ENCODE results near the gene ADGRA3. TPM values are rescaled to one million over a fixed set of nuclear protein-coding genes. Genes with fewer than 3 reads are reported as not detected.

The ADGRA3 gene
- total and polyA plus RNA-seq, 8 donors = 4.7 to 87.5 (median 27.8) TPM

- intact Hi-C loops (cut with DNase I; ENCODE audit: low total_unique reads) = no loop called here
- H3K9me3 ChIP-seq = no peaks in the 10 kb centered on the region
- TF ChIP-seq POLR2AphosphoS5 (IDR thresholded peaks at IDR 0.05) = no peak
- TF ChIP-seq EP300 (IDR thresholded peaks at IDR 0.05) = no peak
- no peak for TF ChIP-seq POLR2A (IDR thresholded peaks at IDR 0.05)
- no peak for TF ChIP-seq CTCF (IDR thresholded peaks at IDR 0.05)
- no peaks in the 10 kb centered on the region for H3K27me3 ChIP-seq
- H3K27ac ChIP-seq = no peak overlapping the region
- H3K36me3 ChIP-seq = no peaks in the 10 kb centered on the region
- DNase-seq = no peak
- no peaks in the 10 kb centered on the region for H3K4me1 ChIP-seq
- 89 to 97% (median 95%) methylated on average over 5 of the region's 5 CpGs for WGBS, 5 donors
- no peak overlapping the region for H3K4me3 ChIP-seq
These were observed 49.9 kb downstream of the ADGRA3 start for GRCh38 chr4:22465996-22466395.

- intact Hi-C loops (cut with DNase I; ENCODE audit: low total_unique reads) = no loop called here
- Histone ChIP-seq H3K9me3 (no peaks in the 10 kb centered on the region), H3K4me3 (no peak overlapping the region), H3K4me1 (no peaks in the 10 kb centered on the region), H3K36me3 (peaks cover 0 to 4% (median 0%) of the 10 kb centered on the region in 4 donors), H3K27me3 (no peaks in the 10 kb centered on the region), H3K27ac (no peak overlapping the region)
- no peak for TF ChIP-seq EP300 (IDR thresholded peaks at IDR 0.05)
- TF ChIP-seq POLR2A (IDR thresholded peaks at IDR 0.05) = no peak
- no peak for TF ChIP-seq CTCF (IDR thresholded peaks at IDR 0.05)
- TF ChIP-seq POLR2AphosphoS5 (IDR thresholded peaks at IDR 0.05) = no peak
- 86 to 95% (median 91%) methylated on average over 4 of the region's 4 CpGs for WGBS, 5 donors
- DNase-seq = no peak
These were observed 50.5 kb downstream of the ADGRA3 start for GRCh38 chr4:22465349-22465748.

GRCh38 chr4:22463179-22463578 is 52.7 kb downstream of the ADGRA3 start:
- Histone ChIP-seq H3K9me3 (no peaks in the 10 kb centered on the region), H3K4me3 (no peak overlapping the region), H3K27ac (no peak overlapping the region), H3K4me1 (no peaks in the 10 kb centered on the region), H3K36me3 (peaks cover 0 to 4% (median 0%) of the 10 kb centered on the region in 4 donors), H3K27me3 (no peaks in the 10 kb centered on the region)
- no peak for DNase-seq
- WGBS, 5 donors = 92 to 96% (median 95%) methylated on average over 5 of the region's 5 CpGs
- TF ChIP-seq EP300 (IDR thresholded peaks at IDR 0.05) (no peak), POLR2AphosphoS5 (IDR thresholded peaks at IDR 0.05) (no peak), POLR2A (IDR thresholded peaks at IDR 0.05) (no peak), CTCF (IDR thresholded peaks at IDR 0.05) (no peak)
- intact Hi-C loops (cut with DNase I; ENCODE audit: low total_unique reads) = no loop called here

- no peak overlapping the region for H3K27ac ChIP-seq
- TF ChIP-seq EP300 (IDR thresholded peaks at IDR 0.05) (no peak), POLR2A (IDR thresholded peaks at IDR 0.05) (no peak), POLR2AphosphoS5 (IDR thresholded peaks at IDR 0.05) (no peak), CTCF (IDR thresholded peaks at IDR 0.05) (no peak)
- no peaks in the 10 kb centered on the region for H3K27me3 ChIP-seq
- no peak for DNase-seq
- no peak overlapping the region for H3K4me3 ChIP-seq
- 85 to 95% (median 94%) methylated on average over 3 of the region's 3 CpGs for WGBS, 5 donors
- no peaks in the 10 kb centered on the region for H3K4me1 ChIP-seq
- intact Hi-C loops (cut with DNase I; ENCODE audit: low total_unique reads) = no loop called here
- H3K36me3 ChIP-seq = peaks cover 0 to 4% (median 0%) of the 10 kb centered on the region in 4 donors
- H3K9me3 ChIP-seq = no peaks in the 10 kb centered on the region
These were observed 53.2 kb downstream of the ADGRA3 start for GRCh38 chr4:22462688-22463087.

All from stomach (tissue), 9 donors.